ENCODE data around the gene GRAMD1A. TPM values are rescaled to one million over a fixed set of nuclear protein-coding genes. Genes with fewer than 3 reads are reported as not detected.
"Not testable (repeated sequence)": the region's sequence is repeated elsewhere in the genome, so short reads cannot be mapped to it uniquely, and the experiment has no call there.

The GRAMD1A gene
- total RNA-seq, 1 donor from 2014 or later = 50.3 TPM

DNA sequence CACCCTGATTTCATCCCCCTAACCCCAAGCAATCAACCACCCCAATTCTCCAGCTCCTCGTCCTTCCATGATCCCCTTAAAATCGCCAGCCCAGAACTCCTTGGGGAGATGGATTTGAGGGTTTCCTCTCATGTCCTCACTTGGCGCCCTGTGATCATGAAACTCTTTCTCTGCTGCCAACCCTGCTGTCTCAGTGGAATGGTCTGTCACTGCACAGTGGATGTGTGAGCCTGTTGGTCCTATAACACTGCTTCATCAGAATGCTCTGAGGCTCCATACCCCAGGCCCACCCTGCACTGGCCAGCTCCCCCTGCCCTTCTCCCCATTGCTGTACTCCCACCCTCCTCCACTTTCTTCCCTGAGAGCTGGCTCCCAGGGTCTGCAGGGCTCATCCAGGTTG, 23.5 kb upstream of the GRAMD1A start:
- DNase-seq (ENCODE audit: low spot score) = no peak

DNA sequence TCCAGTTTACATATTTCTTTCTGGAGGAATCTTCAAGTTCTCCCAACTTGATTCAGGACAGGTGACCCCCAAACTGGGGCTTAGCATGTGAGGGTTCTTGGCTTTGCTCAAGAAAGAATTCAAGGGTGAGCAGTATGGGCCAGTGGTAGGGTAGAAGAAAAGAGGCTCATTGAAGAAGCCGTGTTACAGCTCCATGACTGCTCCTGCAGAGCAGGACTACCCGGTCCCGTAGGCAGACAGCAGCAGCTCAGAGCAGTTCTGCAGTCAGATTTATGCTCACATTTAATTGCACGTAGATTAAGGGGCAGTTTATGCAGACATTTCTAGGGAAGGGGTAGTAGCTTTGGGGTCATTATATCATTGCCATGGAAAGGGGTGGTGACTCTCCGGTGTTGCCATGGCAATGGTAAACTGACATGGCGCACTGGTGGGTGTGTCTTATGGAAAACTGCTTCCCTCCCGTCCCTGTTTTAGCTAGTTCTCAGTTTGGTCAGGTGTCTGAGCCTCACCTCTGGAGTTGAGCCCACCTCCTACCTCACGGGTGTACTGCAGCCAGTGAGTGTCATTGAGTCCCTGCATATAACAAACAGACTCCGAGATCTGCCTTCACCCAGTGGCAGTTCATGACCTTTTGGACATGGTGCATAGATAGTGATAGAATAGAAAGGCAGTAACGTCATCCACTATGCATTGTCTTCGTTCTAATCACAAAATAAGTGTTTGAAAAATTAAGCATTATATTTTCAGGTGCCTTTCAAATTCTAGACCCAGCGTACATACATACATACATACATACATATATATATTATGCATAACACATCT, 20.1 kb upstream of the GRAMD1A start:
- no peak for DNase-seq (ENCODE audit: low spot score)

DNA sequence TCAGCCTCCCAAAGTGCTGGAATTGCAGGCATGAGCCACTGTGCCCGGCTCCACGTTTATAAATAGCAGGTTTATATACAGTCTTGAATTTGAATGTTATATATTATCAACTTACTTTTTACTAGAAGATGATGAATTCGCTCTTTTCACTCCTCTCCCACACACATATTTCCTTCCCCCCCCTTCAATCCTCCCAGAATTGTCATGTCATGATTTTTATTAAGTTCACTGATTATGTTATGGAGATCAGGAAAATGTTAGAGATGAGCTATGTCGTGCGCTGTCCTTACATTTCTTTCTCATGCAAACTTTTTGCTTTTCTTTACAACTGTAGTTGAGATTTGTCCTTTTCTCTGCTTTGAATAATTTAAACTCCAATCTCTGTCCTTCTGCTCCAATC, 17.8 kb upstream of the GRAMD1A start:
- no peak for DNase-seq (ENCODE audit: low spot score)

DNA sequence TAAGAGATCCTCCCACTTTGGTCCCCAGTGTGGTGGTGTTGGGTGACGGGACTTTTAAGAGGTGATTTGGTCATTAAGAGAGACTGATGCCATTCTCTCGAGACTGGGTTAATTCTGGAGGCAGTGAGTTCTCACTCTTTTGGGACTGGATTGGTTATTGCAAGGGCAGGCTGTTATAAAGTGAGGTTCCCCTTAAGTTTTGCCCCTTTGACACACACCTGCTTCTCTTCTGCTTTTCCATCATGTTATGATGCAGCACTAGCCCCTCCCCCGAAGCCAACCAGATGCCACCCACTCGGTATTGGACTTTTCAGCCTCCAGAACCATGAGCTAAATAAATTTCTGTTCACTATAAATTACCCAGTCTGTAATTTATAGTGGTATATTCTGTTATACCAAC, 16.3 kb upstream of the GRAMD1A start:
- DNase-seq (ENCODE audit: low spot score) = no peak

DNA sequence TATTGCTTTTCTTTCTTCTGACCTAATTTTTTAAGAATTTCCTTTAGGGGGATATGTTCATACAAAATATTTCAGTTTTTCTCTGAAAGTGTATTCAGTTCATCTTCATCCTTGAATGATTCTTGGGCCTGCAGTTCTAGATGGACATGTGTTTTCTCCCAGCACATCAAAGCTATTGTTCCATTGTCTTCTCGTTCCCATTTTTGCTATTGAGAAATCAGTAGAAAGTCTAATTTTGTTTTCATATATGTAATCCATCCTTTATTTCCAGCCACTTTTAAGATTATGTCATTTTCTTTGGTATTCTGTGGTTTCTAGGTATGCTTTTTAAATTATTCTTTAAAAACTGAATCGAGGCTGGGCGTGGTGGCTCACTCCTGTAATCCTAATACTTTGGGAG, 15.8 kb upstream of the GRAMD1A start:
- no peak for DNase-seq (ENCODE audit: low spot score)

DNA sequence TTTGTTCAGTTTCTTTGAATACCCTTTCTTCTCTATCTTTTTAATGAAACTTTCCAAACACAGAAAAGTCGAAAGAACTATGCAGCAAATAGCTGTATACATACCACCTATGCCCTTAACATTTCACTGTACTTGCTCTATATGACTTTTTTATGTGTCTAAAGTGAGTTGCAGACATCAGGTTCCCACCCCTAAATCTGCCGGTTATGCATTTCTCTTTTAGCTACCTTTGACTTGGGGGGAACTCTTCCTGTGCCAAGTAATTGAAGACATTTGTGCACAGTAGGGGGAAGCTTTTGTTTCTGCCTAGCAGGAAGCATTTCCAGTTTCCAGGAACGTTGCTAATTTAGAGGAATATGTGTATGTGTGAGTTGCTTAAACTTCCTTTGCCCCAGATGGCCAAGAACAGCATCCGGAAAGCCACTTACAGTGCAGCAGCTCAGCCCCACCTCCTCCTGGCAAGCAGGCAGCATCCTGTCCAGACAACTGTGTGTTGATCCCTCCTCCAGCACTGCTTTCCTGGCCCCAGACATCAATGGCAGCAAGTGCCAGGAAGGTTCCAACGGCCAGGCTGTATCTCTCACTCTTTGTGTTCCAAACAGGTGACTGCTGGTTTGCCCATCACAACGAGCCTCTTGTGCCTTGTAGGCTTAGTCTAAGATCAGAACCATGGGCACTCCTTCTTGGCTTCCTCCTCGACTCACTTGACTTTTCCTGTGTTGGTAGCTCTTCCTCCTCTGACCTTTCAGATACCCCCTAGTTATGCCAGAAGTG, 14.7 kb upstream of the GRAMD1A start:
- DNase-seq (ENCODE audit: low spot score) = peak; percentile 75

DNA sequence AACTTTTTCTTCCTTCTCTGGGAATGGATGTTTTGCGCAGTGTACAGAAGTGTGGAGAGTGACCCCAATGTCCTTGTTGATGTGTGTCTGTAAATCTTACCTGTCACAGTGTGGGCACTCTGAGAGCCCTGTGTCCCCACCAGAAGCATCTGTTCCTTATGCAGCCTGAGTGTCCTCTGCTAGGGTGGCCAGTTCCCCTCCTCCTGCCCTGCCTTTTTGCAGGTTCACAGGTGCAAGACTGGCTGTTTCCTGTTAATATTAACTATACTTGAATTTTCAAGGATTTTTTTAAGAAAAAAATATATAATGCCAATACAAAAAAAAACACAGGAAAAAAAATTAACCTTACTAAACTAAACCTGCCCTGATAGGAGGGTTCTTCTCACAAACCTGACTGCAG, 12.0 kb upstream of the GRAMD1A start:
- DNase-seq (ENCODE audit: low spot score) = no peak

DNA sequence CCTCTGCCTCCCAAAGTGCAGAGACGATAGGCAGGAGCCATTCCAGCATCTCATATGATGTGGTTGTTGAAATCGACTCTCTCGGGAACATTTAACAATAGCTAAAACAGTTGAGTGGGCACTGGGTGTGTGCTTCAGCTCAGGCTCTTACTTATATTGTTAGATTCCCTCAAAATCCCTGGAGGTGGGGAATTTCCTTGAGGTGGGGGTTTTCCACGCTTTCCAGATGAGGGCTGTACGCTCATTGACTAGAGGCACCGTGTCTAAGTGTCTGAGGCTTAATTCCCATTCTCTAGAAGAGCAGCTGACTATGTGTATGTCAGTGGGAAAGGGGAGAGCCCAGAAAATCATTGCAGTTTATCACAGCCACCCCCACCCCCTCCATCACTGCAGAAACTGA, 10.8 kb upstream of the GRAMD1A start:
- no peak for DNase-seq (ENCODE audit: low spot score)

DNA sequence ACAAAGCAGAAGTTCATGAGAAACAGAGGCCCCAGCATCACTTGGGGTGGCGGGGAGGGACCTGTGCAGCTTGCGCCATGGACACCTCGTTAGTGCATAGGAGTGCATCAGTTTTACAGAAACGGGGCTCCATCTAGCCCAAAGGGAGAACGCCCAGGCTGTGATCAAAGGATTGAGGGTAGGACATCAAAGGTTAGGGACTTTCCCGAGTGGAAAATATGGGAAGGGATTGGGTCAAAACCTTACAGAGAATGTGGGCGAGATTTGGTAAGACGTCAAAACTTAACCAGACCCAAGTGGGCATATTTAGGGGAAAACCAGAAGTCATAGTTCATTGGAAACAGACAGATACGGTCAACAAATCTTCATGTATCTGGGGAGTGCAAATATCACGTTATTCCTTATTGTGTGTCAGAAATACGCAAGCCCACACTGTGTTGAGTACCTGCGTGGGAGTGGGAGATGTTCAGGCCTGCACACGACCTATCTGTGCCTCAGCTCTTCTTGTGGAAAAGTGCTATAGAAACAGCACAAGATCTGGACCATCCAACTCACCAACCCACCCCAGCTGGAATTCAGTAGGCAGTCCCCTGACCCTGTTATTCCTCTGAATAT, 9.4 kb upstream of the GRAMD1A start:
- DNase-seq (ENCODE audit: low spot score) = no peak

DNA sequence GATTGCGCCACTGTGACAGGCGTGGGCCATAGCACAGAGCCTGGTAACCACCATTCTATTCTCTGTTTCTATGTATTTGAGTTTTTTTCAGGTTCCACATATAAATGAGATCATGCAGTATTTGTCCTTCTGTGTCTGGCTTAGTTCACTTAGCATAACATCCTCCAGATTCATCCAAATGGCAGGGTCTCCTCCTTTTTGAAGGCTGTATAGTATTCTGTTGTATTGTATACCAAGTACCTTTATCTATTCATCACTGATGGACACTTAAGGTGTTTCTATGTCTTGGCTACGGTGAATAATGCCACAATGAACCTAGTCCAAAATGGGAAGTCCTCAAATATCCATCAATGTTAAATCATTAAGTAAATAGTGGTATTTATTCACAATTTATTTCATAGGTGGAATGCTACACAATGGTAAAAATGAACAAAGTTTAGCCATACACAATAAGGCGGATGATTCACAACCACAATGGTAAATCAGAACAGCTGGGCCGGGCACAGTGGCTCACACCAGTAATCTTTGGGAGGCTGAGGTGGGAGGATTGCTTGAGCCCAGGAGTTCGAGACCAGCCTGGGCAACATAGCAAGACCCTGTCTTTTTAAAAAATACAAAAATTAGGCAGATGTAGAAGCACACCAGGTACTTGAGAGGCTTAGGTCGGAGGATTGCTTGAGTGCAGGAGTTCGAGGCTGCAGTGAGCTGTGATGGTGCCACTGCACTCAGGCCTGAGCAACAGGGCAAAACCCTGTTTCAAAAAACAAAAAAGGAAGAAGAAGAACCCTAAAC, 8.4 kb upstream of the GRAMD1A start:
- DNase-seq (ENCODE audit: low spot score) = no peak

DNA sequence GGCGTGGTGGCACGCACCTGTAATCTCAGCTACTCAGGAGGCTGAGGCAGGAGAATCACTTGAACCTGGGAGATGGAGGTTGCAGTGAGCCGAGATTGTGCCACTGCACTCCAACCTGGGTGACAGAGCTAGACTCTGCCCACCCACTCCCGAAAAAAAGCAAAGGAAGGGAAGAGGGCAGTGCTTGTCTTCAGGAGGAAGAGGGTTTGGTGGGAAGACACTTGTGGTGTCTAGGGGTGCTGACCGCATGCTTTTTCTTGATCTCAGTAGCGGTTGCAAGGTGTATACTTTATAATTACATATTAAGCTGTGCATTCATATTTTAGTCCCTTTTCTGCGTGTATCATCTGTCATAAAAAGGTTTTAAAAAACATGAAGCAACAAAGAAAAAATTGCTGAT, 7.5 kb upstream of the GRAMD1A start:
- DNase-seq (ENCODE audit: low spot score) = not testable (repeated sequence)

DNA sequence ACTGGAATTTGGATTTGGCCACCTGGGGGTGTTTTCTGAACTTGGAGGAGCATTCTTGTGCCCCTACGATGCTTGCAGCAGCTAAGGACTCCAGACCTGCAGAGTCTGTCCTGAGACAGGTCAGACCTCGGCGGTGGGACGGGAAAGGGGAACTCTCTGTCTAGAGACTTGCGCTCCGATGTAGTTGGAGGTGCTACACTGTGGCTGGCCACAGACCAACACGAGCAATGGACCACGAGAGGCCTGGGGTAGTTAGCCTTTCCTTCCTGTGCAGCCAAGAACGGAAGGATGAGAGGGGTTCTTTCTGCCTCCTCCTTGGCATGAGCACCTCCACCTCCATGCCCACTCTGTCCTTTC, 5.9 kb upstream of the GRAMD1A start:
- no peak for DNase-seq (ENCODE audit: low spot score)

DNA sequence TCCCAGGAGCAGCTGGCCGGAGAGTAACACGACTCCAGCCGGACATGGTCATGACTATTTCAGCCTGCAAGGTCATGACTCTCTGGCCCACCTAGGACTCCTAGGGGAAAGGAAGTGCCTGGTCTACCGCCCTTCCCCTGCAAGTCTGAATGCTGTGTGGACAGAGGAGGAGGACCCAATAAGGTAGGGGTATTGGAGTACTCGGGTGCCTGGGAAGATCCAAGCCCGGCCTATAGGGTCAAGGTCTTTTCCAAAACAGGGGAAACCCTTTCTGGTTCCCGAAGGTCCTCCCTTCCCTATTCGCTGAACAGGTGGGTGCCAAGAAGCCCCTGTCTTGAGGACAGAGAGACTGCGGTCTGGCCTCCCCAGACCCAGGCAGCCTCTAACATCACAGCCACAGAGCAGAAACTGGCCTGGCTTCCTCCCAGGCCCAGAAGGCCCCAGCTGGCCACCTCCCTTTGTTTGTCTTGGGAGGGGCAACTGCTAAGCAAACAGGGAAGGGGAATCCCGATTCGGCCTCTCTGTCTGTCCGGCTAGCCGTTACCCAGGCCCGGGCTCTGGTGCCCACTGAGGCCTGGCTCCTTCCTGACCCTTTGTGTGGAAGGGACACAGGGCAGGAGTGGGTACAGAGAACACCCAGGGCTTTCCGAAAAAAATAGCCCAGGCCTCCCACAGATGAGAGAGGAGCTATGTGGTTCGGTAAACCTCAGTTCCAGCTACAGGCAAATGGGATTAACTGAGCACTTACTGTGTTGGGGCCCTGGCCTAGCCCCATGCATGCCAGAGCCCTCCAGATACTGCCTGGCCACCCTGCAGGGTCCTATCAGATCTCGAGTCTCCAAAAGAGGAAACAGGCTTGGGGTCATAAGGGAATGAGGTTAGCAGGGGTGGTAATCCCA, 5.2 kb upstream of the GRAMD1A start:
- DNase-seq (ENCODE audit: low spot score) = no peak

DNA sequence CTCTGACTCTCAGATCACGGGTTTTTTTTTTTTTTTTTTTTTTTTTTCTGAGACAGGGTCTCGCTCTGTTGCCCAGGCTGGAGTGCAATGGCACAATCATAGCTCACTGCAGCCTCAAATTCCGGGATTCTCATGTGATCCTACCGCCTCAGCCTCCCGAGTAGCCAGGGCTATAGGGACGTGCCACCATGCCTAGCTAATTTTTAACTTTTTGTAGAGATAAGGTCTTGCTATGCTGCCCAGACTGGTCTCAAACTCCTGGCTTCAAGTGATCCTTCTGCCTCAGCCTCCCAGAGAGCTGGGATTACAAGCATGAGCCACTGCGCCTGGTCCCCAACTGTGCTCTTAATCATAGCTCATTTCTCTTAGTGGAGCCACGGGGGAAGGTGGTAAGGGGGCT, 4.6 kb upstream of the GRAMD1A start:
- DNase-seq (ENCODE audit: low spot score) = no peak

DNA sequence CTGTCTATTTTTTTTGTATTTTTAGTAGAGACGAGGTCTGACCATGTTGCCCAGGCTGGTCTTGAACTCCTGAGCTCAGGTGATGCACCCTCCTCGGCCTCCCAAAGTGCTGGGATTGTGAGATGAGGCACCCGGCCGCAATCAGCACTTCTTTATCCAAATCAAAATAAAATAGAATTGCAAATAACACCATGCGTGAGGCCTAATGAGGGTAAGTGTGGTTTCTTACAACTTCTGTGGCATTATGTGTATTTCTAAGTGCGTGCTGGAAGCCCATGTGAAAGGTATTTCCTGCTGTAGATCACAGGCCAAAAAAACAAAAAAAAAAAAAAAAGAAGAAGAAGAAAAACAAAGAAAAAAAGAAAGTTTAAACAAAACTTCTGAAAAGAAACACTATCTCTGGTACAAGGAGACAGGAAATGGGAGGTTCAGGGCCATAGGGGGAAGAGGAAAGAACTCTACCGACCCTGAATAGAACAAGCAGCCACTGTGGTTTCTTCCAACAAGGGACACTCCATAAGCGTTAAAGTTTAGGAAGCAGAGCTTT, 3.0 kb upstream of the GRAMD1A start:
- no peak for DNase-seq (ENCODE audit: low spot score)

DNA sequence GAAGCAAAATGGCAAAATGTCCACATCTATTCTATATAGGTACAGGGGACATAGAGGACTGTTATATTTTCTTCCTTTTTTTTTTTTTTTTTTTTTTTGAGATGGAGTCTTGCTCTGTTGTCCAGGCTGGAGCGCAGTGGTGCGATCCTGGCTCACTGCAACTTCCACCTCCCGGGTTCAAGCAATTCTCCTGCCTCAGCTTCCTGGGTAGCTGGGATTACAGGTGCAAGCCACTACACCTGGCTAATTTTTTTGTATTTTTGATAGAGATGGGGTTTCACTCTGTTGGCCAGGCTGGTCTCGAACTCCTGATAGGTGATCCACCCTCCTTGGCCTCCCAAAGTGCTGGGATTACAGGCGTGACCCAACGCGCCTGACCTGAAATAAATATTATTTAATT, 1.9 kb upstream of the GRAMD1A start:
- not testable (repeated sequence) for DNase-seq (ENCODE audit: low spot score)

DNA sequence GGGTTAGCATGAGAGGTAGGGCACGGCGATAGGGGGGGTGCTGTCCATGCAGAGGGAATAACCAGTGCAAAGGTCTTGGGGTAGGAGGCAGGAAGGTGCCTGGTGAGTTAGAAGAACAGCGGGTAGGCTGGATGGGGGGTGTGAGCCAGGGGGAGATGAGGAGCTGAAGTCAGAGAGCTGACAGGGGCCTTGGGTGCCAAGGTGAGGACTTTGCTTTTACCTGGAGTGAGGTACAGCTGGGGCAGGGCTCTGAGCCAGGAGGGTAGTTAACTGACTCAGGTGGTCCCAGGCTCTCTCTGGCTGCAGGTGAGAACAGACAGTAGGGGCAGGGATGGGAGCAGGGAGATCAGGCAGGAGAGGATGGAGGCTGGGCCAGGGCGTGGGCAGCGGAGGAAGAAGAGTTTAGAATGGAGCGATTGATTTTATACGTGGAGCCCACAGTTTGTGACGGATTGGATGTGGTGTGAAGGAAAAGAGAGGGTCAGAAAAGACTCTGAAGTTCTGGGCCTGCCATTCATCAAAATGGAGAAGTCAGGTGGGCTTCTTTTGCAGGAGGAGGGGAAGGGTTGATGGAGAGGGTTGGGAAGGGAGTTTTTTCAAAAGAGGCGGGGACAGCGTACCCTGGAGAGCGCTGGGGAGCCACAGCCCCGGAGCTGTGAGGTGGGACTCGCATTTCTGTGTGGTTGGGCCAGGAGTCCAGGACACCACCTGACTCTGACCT, 1.2 kb upstream of the GRAMD1A start:
- no peak for DNase-seq (ENCODE audit: low spot score)

DNA sequence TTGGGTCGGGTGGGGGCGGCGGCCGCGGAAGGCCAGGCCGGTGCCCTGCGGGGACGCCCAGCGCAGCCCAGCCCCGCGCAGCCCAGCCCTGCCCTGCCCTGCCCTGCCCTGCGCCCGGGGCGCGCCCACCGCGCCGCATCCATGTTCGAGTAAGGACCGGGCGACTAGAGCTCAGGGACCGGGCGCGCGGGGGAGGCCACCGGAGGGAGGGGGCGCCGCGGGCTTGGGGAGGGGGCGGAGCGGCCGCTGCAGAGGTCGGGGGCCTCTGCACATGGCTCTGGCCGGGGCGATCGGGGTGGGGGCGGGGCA, 169 bp downstream of the GRAMD1A start:
- DNase-seq (ENCODE audit: low spot score) = no peak

DNA sequence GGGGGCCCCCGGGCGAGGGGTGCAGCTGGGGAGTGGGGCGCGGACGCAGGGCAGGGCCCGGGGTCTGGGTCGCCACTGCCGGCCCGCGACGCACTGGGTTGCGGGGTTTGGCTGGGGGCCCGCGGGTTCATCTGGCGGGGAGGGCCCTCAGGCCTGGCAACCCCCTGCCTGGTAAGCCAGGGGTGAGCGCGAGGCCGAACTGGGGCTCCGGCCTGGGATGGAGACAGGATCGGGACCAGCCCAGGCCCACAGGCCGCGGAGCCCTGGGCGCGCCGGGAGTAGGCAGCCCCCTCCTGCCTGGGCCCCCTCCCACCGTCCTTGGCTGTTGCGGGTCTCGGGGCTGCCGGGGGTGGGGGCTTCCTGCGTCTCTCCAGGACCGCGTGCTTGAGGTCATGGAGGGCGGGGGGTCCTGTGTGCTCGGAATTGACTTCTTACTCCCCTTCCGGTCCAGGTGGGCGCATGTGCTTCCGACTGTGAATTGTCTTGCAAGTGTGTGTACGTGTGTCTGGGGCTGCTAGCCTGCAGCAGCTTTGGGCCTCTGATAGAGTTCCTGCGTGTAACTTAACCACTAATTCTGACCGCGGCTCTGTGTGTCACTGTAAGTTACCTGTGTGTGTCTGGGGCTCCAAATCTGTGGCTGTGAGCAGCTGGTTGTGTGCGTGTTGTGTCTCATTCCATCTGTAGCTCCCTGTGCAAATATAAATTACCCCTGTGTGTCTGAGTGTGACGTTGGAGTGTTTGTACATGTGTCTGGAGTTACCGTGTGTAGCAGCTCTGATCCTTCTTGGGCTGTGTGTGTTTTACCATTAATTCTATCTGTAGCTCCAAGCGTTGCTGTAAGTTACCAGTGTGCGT, 751 bp downstream of the GRAMD1A start:
- DNase-seq (ENCODE audit: low spot score) = peak; percentile 42

All from umbilical cord (tissue), 2 donors.